GM21528 (cell line): Measurements from ENCODE around the gene UBA6.
"Not testable (repeated sequence)": the region's sequence is repeated elsewhere in the genome, so short reads cannot be mapped to it uniquely, and the experiment has no call there.

Experiments used
- ATAC-seq: cut with Tn5 transposase; IDR thresholded peaks from one replicate; pipeline ENCODE4 v1.9.1; 2021; ENCODE audit warnings: mild to moderate bottlenecking, moderate library complexity; ENCODE audit not compliant: unreplicated experiment, low FRiP score

UBA6 gene

GRCh38 chr4:67714955-67715354, 14.0 kb upstream of the UBA6 start:
- ATAC-seq = no peak

DNA sequence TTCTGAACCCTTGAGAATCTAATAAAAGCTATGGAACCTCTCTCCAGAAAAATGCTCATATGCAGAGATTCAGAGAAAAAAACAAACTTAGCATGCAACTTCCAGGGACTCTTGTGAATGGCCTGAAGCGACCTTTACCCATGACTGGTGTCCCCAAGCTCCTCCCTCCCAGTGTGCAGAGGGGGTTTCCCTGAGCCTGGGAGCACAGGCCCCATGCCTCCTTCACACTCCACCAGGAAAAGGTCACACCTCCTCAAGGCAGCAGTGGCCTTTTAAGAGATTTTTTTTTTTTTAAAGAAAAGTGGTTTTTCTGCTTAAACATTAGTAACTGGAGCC, 13.3 kb upstream of the UBA6 start:
- ATAC-seq = no peak

GRCh38 chr4:67713529-67714247, 12.7 kb upstream of the UBA6 start:
- no peak for ATAC-seq

- ATAC-seq = no peak
These were observed 11.9 kb upstream of the UBA6 start for GRCh38 chr4:67712650-67713528.

DNA sequence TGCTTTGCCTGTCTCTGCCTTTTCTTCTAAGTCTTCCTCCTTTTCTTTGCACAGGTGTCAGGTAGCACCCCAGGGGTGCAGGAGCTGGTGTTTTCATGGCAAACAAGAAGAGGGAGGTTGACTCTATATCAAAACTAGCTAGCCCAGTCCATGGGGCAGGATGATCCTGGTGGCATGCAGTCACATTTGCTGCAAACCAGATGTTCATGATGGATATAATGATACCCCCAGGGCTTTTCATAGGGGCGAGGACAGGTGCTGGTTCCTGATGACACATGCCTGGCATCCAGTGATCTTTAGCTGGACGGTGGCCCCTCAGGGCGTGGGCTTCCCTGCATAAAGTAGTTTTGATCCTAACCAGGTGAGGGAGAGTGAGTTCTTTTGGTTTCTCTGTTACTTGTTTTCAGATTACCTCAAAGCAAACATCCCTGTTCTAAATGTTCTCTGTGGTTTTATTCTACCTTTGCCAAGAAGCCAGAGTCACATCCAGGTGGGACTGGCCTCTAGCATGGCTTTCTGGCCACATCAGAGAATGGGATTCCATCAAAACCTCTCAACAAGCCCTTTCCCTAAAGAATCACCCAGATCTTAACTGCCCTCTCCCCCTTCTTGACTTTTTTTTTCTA, 11.2 kb upstream of the UBA6 start:
- ATAC-seq = no peak

DNA sequence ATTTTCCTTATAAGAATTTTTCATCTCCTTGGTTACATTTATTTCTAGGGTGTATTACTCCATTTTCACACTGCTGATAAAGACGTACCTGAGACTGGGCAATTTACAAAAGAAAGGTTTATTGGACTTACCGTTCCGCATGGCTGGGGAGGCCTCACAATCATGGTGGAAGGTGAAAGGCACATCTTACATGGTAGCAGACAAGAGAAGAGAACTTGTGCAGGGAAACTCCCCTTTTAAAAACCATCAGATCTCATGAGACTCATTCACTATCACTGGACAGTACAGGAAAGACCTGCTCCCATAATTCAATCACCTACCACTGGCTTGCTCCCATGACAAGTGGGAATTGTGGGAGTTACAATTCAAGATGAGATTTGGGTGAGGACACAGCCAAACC, 5.7 kb upstream of the UBA6 start:
- ATAC-seq = not testable (repeated sequence)

DNA sequence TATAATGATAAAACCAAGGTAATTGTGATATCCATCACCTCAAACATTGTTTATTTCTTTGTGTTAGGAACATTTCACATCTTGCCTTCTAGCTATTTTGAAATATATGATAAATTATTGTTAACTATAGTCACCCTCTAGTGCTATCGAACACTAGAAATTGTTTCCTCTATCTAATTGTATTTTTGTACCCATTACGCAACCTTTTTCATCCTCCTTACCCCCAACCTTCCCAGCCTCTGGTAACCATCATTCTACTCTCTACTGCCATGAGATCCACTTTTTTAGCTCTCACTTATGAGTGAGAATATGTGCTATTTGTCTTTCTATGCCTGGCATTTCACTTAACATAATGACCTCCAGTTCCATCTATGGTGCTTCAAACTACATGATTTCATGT, 3.9 kb upstream of the UBA6 start:
- ATAC-seq = no peak

DNA sequence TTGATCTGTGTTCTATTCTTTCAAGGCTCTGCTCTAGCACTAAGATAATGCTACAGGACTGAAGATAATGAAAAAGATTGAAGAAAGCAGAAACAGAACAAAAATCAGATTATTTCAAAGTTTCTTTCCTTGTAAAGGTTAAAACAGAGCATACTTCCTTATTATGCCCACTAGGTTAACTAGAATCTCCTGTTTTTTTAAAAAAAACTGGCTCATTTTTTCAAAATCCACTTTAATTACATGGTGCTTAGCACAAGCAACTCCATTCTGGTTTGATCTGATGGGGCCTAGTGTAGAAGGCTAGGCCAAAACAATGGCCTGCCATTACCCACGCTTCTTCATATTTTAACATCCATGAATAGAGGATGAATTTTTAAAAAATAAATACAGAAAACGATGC, 1.2 kb upstream of the UBA6 start:
- no peak for ATAC-seq

- peak; percentile 15 for ATAC-seq
These were observed 529 bp upstream of the UBA6 start for GRCh38 chr4:67701517-67701850.

GRCh38 chr4:67700116-67700737, 728 bp downstream of the UBA6 start:
- no peak for ATAC-seq

DNA sequence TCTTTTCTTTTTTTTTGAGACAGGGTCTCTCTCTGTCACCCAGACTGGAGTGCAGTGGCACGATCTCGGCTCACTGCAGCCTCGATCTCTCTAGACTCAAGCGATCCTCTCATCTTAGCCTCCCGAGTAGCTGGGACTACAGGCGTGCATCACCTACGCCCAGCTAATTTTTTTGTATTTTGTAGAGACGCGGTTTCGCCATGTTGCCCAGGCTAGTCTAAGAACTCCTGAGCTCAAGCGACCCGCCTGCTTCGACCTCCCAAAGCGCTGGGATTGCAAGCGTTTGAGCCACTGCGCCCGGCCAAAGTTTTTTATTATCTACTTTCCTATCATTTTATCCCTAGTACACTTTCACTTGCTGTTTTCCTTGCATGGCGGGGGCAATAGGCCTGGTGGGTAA, 1.4 kb downstream of the UBA6 start:
- ATAC-seq = no peak

GRCh38 chr4:67697860-67698687, 2.9 kb downstream of the UBA6 start:
- no peak for ATAC-seq

- no peak for ATAC-seq
These were observed 4.9 kb downstream of the UBA6 start for GRCh38 chr4:67696061-67696460.

- ATAC-seq = no peak
These were observed 6.3 kb downstream of the UBA6 start for GRCh38 chr4:67694662-67695061.

GRCh38 chr4:67691328-67691727, 9.6 kb downstream of the UBA6 start:
- ATAC-seq = no peak

- no peak for ATAC-seq
These were observed 13.3 kb downstream of the UBA6 start for GRCh38 chr4:67687636-67688035.

DNA sequence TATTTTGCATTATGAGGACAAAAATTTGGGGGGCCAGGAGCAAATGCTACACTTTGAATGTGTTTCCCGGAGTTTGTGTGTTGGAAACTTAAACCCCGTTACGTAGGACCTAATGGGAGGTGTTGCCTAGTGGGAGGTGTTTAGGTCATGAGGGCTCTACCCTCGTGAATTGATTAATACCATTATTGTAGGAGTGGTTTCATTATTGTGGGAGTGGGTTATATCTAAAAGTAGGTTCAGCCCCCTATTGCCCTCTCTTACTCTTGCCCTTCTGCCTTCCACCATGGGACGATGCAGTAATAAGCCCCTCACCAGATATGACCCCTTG, 15.5 kb downstream of the UBA6 start:
- ATAC-seq = no peak

DNA sequence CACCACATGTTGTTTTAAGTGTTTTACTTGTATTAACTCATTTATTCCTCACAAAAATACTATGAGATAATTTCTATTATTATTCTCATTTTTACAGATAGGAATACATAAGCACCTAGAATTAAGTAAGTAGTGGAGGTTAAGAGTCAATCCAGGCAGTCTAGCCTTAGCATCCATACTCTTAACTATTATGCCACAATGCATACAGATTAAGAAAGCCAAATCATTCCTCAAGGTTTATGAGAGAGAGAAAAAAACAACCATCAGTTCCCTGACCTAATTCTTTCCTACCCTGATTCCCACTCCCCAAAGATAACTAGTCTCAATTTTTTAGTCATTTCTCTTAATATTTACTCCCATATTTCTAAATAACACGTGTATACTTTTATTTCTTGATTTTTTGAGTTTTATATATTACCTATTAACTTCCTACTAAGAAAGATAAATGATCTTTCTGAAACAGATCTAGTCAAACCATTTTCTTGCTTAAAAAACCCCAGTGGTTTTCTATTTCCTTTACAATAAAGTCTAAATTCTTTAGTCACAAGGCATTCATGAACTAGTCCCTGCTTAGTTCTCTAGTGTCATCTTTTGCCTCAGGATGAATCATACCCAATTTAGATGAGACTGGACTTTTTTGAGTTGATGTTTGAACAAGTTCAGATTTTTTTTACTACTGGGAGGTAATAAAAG, 16.0 kb downstream of the UBA6 start:
- no peak for ATAC-seq

- no peak for ATAC-seq
These were observed 18.7 kb downstream of the UBA6 start for GRCh38 chr4:67682266-67682665.
